Mammary epithelial cell (primary cell): ENCODE results near the gene MXRA8.

Source experiments
- EZH2 ChIP-seq: IDR thresholded peaks from 2 replicates; pipeline ENCODE4 v1.6.1; 2012; ENCODE audit warnings: low read length, inconsistent platforms, borderline replicate concordance
- TF ChIP-seq, protein P1 (sequence below), 2 donors: IDR thresholded peaks in 1 of 2; conservative IDR thresholded peaks in 1 of 2; 2 replicates each; pipeline ENCODE4 v1.5.1; 2011 to 2012; ENCODE audit warnings: inconsistent platforms in 2 of 2, low read length in 2 of 2, mild to moderate bottlenecking in 2 of 2, control low read depth in 1 of 2, low read depth in 1 of 2; ENCODE audit not compliant: insufficient read depth in 1 of 2; ENCODE audit errors: extremely low read depth in 1 of 2

DNA sequence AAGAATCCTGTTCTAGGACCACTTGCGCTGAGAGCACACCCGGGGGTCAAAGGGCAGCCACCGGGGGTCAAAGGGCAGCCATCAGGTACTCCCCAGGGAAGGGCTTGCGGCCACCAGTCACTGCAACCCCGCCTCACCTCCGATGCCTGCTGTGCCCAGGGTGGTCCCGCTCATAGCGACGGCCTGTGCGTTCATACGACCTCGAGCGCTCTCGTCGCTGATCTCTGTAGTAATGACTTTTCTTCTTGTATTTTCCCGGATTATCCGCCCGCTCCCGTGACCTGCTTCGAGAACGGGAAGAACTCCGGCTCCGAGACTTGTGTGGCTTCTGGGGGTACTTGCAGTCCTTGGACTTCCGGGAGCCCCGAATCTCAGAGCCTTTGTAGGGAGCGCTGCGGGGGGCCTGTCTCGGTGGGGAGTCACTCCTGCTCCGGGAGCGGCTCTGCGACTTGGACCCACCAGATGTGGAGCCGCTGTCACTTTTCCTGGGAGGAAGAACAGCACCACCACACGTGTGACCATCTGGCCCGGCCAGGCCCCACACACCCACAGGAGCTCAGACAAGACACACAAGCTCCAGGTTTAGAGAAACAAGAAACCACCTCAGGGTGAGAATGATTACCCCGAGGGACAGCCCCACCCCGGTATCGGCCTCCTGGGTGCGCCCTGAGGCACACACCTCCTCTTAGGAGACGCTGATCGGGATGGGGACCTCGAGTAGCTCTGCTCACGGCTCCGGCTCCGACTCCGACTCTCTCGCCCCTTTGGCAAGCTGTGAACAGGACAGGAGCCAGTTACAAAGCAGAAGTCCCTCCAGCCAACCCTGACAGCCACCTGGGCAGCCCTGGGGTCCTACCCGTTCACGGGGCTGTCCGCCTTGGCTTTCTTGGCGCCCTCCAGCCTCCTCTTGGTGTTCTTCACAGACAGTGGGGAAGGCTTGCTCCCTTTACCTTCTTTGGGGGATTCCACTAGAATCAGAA lies 29.0 kb upstream of the MXRA8 start:
- TF ChIP-seq, protein P1, sequence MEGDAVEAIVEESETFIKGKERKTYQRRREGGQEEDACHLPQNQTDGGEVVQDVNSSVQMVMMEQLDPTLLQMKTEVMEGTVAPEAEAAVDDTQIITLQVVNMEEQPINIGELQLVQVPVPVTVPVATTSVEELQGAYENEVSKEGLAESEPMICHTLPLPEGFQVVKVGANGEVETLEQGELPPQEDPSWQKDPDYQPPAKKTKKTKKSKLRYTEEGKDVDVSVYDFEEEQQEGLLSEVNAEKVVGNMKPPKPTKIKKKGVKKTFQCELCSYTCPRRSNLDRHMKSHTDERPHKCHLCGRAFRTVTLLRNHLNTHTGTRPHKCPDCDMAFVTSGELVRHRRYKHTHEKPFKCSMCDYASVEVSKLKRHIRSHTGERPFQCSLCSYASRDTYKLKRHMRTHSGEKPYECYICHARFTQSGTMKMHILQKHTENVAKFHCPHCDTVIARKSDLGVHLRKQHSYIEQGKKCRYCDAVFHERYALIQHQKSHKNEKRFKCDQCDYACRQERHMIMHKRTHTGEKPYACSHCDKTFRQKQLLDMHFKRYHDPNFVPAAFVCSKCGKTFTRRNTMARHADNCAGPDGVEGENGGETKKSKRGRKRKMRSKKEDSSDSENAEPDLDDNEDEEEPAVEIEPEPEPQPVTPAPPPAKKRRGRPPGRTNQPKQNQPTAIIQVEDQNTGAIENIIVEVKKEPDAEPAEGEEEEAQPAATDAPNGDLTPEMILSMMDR (conservative IDR thresholded peaks at IDR 0.05 in 1 of 2, IDR thresholded peaks at IDR 0.05 in 1 of 2; ENCODE audit: extremely low read depth in 1 of 2, insufficient read depth in 1 of 2, low read depth in 1 of 2, low read length in 2 of 2) = no peak
- no peak for TF ChIP-seq EZH2
